Ureter (tissue), 1 donor: ENCODE measurements around the gene GALNT10. TPM values are rescaled to one million over a fixed set of nuclear protein-coding genes. Genes with fewer than 3 reads are reported as not detected.

Source experiments
- DNase-seq: peaks from one replicate; pipeline ENCODE4 v3.0.0-alpha.2; 2020; ENCODE audit warnings: low spot score
- total RNA-seq: library from RNA; stranded (reverse); gene quantifications from one replicate; pipeline ENCODE4 v1.2.4, GENCODE V29; 2023
- donor health status: DM: yes; HTN: yes; CAD: no.

GALNT10 gene
- total RNA-seq, 1 donor from 2014 or later: 26.0 TPM

DNA sequence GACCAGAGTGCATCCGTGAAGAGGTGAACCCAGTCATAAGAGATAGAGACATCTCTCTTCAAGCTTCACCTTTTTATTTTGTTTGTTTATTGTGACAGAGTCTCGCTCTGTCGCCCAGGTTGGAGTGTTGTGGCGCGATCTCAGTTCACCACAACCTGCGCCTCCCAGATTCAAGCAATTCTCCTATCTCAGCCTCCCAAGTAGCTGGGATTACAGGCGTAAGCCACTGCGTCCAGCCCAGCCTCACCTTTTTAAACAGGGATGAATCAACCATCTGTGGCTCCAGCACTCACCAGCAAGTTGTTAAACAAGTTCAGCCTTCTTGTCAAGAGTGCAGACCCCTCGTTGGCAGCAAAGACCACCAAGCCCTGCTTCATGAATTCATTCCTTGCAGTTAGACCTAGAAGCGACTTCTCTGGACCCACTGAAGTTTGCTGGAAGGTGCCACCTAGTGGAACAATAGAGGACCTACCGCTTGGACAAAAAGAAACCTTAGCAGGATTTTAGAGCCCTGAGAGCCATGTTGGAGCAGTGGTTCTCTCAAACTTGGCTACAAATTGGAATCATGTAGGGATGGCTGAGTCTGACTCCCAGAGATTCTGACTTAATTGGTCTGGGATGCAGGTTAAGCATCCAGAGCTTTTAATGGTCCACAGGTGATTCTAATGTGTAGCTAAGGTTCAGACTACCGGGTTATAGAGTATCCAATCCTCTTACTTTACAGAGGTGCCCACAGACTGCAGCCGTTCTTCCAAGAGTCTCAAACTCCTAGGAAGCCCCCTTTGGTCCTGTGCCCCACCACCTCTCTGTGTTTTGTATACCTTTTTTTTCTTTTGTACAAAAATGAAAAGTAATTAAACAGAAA is 10.5 kb upstream of the GALNT10 start:
- peak; percentile 56 for DNase-seq

- DNase-seq: no peak
These were observed 9.4 kb upstream of the GALNT10 start for GRCh38 chr5:154181161-154181560.

DNA sequence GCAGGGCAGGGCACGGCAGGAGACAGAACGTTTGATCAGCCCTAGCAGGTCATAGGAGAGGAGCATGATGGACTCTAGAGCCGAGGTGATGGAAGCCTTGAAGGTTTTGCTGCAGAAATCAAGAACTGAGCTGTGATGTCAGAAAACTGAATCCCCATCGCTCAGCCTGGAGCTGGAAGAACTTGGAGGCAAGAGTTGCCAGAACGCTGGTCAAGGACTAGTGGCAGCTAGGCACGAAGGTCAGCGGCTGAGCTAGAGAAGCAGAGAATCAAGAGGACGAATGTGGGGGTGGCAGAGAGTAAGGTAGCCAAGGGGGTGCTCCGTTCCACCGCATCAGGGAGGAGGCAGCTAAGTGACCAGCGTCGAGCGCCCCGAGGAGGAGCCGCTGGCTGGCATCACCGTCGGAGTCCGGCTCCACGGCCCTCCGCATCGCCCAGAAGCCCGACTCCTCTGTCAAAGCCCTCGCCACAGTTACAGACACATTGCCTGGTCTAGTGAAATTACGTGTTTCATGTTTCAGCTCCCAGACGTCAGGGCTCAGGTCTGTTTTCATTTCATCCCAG is 1.2 kb upstream of the GALNT10 start:
- no peak for DNase-seq

DNA sequence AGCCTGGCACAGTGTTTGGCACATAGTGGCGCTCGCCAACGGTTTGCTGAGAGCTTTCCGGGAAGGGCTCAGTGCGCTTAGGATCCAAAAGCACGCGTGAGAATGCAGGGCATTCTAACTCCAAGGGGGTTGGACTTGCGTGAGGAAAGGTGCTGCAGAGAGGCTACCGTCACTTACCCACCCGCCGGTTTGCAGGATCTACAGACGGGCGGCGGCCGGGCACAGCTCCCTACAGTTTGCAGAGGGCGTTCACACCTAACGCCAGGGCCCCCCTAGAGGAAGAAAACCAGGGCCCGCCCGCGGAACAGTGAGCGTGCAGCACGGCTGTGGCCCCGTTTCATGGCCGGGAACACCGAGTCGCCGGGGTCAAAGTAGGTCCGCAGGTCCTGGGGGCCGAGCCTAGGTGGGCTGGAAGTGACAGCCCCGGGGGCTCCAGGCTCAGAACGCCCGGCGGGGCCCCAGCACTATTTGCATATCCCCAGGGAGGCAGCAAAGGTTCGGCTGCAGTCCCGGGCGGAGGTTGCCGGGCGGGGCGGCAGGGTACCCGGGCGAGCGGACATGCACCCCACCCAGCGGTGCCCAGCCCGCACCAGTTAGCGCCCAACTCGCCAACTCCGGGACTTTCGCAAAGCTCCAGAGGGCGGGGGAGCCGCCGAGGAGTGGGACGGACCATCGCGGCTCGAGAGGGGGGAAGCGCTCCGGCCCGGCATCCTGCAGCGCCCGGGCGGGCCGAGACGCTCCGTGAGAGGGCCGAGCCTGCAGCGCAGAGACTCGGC is 526 bp upstream of the GALNT10 start:
- DNase-seq: peak; percentile 87

- DNase-seq: no peak
These were observed 1.1 kb downstream of the GALNT10 start for GRCh38 chr5:154191467-154192261.

GRCh38 chr5:154193283-154193682 is 2.8 kb downstream of the GALNT10 start:
- no peak for DNase-seq

- DNase-seq: no peak
These were observed 3.2 kb downstream of the GALNT10 start for GRCh38 chr5:154193701-154194121.

- DNase-seq: no peak
These were observed 4.1 kb downstream of the GALNT10 start for GRCh38 chr5:154194345-154195329.

- DNase-seq: no peak
These were observed 5.7 kb downstream of the GALNT10 start for GRCh38 chr5:154196281-154196680.

DNA sequence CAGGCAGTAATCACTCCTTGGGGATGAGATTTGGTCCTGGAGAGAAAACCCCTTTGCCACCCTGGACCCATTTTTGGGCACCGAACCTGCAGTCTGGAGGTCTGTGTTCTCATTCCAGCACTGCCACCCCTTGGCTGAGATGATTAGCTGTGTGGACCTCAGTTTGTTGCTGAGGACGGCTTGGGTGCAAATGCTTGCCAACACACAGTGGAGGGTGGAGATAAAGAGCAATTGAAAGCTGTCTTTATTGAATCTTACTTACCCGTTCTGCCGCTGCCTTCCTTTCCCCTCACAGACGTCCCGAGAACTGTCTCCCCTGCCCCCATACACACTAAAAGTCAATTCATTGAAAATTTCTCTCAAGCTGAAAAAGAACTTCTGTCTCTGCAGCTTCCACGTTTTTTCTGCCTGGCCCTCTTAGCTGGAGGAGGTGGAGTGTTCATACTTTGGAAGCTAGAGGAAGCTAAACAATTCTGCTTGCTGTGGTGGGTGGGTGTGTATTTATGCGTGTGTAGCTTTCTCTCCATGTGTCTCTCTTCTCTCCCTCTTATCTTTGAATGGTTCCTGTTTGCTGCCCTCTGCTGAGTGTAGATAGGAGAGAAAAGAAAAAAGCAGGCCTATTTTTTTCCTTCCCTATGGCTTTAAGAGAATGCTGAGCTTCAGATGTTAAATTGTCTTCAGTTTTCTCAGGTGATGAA is 6.6 kb downstream of the GALNT10 start:
- DNase-seq: no peak

DNA sequence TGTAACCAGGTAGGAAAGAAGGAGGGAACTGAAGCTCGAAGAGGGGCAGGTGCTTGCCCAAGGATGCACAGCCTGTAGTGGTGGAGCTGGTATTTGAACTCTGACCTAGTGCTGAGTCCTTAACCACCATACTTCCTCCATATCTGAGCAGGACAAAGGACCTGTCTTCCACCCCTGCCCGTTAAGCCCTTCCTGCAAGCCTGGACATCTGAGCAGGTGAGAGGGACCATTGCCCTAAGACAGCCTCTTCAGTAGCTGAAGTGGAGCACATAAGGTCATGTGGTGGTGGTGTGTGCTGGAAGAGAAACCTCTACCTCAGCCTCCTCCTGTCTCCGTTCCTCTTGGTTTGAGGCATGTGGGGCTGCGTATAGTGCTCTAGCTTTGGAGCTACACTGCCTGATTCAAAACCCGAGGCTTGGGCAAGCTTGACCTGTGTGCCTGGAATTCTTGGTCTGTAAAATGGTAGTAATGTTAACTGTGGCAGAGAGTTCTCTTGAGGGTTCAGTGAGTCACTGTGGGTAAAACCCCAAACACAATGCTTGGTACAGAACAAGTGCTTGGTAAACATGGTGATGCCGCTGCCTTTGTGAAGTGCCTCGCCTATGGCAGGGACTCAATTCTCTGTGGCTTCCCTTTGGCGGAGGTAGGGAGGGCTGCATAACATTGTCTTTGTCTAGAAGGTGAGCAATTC is 7.4 kb downstream of the GALNT10 start:
- no peak for DNase-seq

- no peak for DNase-seq
These were observed 8.2 kb downstream of the GALNT10 start for GRCh38 chr5:154198611-154199230.

GRCh38 chr5:154199263-154199662 is 8.7 kb downstream of the GALNT10 start:
- DNase-seq: no peak

DNA sequence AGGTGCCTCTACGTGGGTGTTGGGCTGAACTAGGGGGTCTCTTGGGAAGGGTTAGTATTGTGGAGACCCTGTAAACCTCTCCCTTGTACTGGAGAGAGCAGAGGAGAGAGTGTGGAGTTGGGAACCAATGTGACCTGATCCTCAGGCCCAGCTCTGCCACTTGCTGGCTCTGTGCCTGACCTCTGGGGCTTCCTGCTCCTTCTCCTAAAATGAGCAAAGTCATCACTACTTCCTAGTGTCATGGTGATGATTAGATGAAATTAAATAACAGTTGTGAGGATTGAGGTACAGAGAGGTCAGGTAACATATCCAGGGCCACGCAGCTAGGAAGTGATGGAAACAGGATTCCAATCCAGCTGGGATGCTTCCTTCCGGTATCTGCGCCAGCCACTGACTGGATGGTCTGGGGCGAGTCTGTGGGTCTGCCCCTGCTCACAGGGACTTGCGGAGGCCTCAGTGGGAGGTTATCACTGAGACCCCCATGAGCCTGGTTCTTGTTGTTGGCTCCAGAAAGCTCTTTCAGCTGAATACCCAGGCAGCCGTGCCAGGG is 9.2 kb downstream of the GALNT10 start:
- DNase-seq: no peak

DNA sequence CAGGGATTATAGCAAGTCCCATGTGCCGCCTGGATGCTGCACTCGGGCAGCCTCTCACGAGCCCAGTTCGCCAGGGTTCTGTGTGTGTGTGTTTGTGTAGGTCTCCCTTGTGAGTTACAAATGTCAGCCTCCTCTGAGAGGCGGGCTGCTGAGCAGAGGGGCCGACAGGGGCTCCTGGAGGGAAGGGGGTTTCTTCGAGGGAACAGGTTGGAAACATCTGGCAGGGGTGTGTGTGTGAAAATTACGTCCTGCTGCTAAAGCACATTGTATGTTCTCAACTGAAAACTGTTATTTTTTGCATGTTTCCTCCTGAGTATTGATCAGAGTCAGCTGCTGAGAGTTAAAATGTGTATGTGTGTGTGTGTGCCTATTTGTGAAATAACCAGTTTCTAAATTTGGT is 9.7 kb downstream of the GALNT10 start:
- no peak for DNase-seq

- DNase-seq: no peak
These were observed 10.7 kb downstream of the GALNT10 start for GRCh38 chr5:154201108-154201769.

DNA sequence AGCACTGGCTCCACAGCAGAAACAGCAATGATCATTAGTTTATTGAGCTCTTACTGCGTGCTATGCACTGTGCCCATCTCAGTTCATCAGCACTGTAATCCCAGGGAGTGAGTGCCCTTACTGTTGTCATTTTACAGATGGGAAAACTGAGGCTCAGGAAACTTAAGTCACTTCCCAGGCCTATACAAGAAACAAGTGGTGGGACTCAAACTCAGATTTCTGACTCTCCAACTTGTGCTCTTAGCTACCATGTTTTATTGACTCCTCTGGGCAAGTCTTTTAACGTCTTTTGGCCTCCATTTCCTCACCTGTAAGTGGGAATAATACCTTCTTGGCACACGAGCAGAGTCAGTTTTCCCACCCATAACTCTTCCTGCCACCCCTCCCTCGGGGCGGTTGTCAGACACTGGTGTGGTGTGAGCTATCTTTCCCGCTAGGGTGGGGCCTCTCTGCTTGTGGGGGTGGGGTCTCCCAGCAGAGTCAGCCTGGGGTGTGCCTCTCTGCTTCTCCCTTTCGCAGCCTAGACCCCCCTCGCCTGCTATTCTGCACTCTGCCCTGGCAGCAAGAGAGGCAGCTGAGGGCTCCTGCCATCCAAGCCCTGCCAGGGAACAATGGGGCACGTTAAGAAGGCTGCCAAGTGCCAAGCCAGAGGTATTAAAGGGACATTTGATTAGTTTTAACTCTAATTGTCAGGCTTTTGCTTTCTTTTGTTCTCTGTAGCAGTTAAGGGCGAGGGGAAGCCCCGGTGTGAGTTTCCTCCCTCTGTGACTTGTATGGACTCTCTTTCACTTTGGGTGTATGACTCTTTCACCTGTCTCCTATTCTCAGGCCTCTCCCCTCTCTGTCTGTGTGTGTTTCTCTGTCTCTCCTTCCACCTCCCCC is 12.1 kb downstream of the GALNT10 start:
- no peak for DNase-seq
